ENCODE data around the gene PRPS2. TPM values are rescaled to one million over a fixed set of nuclear protein-coding genes. Genes with fewer than 3 reads are reported as not detected.

PRPS2 gene
- polyA plus RNA-seq, 1 of the 3 experiments (the other 2 are of a cell fraction): 11.1 TPM

- Histone ChIP-seq H3K79me2 (ENCODE audit: insufficient read depth) (no peaks in the 10 kb centered on the region), H3K4me1 (ENCODE audit: control insufficient read depth in 1 of 2, insufficient read depth in 2 of 2, low read depth in 1 of 2, low read length in 1 of 2) (peaks cover 0 to 2% of the 10 kb centered on the region in 2 experiments; a peak in 1 of 4 replicates), H3K36me3 (replicated peaks in 1 of 2; ENCODE audit: control insufficient read depth in 1 of 2, insufficient read depth in 2 of 2, low read length in 1 of 2) (no peaks in the 10 kb centered on the region), H3F3A (replicated peaks; ENCODE audit: insufficient read depth) (no peaks in the 10 kb centered on the region), H3K4me3 (ENCODE audit: low read depth in 2 of 2, low read length in 1 of 2) (no peak overlapping the region), H4K20me1 (ENCODE audit: insufficient read depth) (no peaks in the 10 kb centered on the region), H3K27ac (ENCODE audit: low read depth in 2 of 2, low read length in 1 of 2) (no peak overlapping the region), H3K9ac (no peak overlapping the region), H2AFZ (ENCODE audit: low read depth) (no peak overlapping the region), H3K4me2 (no peak overlapping the region), H3K9me2 (no peaks in the 10 kb centered on the region), H3K27me3 (ENCODE audit: insufficient read depth) (peaks cover 29% of the 10 kb centered on the region; the same call in 1 of the 2 replicates), H3K9me3 (no peaks in the 10 kb centered on the region)
- TF ChIP-seq, protein P1, sequence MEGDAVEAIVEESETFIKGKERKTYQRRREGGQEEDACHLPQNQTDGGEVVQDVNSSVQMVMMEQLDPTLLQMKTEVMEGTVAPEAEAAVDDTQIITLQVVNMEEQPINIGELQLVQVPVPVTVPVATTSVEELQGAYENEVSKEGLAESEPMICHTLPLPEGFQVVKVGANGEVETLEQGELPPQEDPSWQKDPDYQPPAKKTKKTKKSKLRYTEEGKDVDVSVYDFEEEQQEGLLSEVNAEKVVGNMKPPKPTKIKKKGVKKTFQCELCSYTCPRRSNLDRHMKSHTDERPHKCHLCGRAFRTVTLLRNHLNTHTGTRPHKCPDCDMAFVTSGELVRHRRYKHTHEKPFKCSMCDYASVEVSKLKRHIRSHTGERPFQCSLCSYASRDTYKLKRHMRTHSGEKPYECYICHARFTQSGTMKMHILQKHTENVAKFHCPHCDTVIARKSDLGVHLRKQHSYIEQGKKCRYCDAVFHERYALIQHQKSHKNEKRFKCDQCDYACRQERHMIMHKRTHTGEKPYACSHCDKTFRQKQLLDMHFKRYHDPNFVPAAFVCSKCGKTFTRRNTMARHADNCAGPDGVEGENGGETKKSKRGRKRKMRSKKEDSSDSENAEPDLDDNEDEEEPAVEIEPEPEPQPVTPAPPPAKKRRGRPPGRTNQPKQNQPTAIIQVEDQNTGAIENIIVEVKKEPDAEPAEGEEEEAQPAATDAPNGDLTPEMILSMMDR (IDR thresholded peaks at IDR 0.05): peak; percentile 79
- no peak for TF ChIP-seq JUND (IDR thresholded peaks at IDR 0.05)
- TF ChIP-seq RAD21 (IDR thresholded peaks at IDR 0.05; ENCODE audit: low read length): peak; percentile 41; the same call in 1 of the 2 replicates
- POLR2A ChIA-PET: no interaction called here
- WGBS (ENCODE audit: low lambda C conversion rate): 25% methylated on average over 5 of the region's 5 CpGs
- CTCF ChIA-PET: interaction anchor here (0.7 to 3.1 kb wide), 16 partner anchors 9 to 690 kb away, joined by 3 to 27 read pairs (median 4); no protein-coding TSS in a partner anchor
- DNase-seq: peak; percentile 42
Measured at GRCh38 chrX:12770440-12770839, 20.8 kb upstream of the PRPS2 start.

GRCh38 chrX:12771445-12772069, 19.7 kb upstream of the PRPS2 start:
- Histone ChIP-seq H3K9ac (no peak overlapping the region), H3K36me3 (replicated peaks in 1 of 2; ENCODE audit: control insufficient read depth in 1 of 2, insufficient read depth in 2 of 2, low read length in 1 of 2) (no peaks in the 10 kb centered on the region), H3F3A (replicated peaks; ENCODE audit: insufficient read depth) (no peaks in the 10 kb centered on the region), H2AFZ (ENCODE audit: low read depth) (no peak overlapping the region), H3K4me2 (no peak overlapping the region), H4K20me1 (ENCODE audit: insufficient read depth) (no peaks in the 10 kb centered on the region), H3K27me3 (ENCODE audit: insufficient read depth) (peaks cover 35% of the 10 kb centered on the region; the same call in 1 of the 2 replicates), H3K9me2 (no peaks in the 10 kb centered on the region), H3K4me1 (ENCODE audit: control insufficient read depth in 1 of 2, insufficient read depth in 2 of 2, low read depth in 1 of 2, low read length in 1 of 2) (peaks cover 0 to 6% of the 10 kb centered on the region in 2 experiments; a peak in 1 of 4 replicates), H3K4me3 (ENCODE audit: low read depth in 2 of 2, low read length in 1 of 2) (no peak overlapping the region), H3K27ac (ENCODE audit: low read depth in 2 of 2, low read length in 1 of 2) (no peak overlapping the region), H3K79me2 (ENCODE audit: insufficient read depth) (no peaks in the 10 kb centered on the region), H3K9me3 (no peaks in the 10 kb centered on the region)
- 63% methylated on average over 21 of the region's 22 CpGs for WGBS (ENCODE audit: low lambda C conversion rate)
- ChIA-PET POLR2A (interaction anchor here (0.6 kb wide), 1 partner anchor 231 kb away, joined by 3 read pairs; no protein-coding TSS in a partner anchor), CTCF (interaction anchor here (0.6 to 2.3 kb wide), 13 partner anchors 10 to 85 kb away, joined by 3 to 13 read pairs (median 4); no protein-coding TSS in a partner anchor)
- TF ChIP-seq FOXM1 (IDR thresholded peaks at IDR 0.05; ENCODE audit: low read depth): no peak
- TF ChIP-seq, protein P1 (IDR thresholded peaks at IDR 0.05): peak; percentile 45
- peak; percentile 25 for DNase-seq

GRCh38 chrX:12777670-12778069, 13.5 kb upstream of the PRPS2 start:
- Histone ChIP-seq H3K36me3 (replicated peaks in 1 of 2; ENCODE audit: control insufficient read depth in 1 of 2, insufficient read depth in 2 of 2, low read length in 1 of 2) (no peaks in the 10 kb centered on the region), H3K9ac (no peak overlapping the region), H3F3A (replicated peaks; ENCODE audit: insufficient read depth) (no peaks in the 10 kb centered on the region), H3K79me2 (ENCODE audit: insufficient read depth) (no peaks in the 10 kb centered on the region), H3K4me1 (ENCODE audit: control insufficient read depth in 1 of 2, insufficient read depth in 2 of 2, low read depth in 1 of 2, low read length in 1 of 2) (peaks cover 0 to 4% of the 10 kb centered on the region in 2 experiments; a peak in 1 of 4 replicates), H3K9me2 (no peaks in the 10 kb centered on the region), H3K27me3 (ENCODE audit: insufficient read depth) (peaks cover 27% of the 10 kb centered on the region; the same call in 1 of the 2 replicates), H3K9me3 (no peaks in the 10 kb centered on the region), H3K27ac (ENCODE audit: low read depth in 2 of 2, low read length in 1 of 2) (no peak overlapping the region), H3K4me3 (ENCODE audit: low read depth in 2 of 2, low read length in 1 of 2) (no peak overlapping the region), H2AFZ (ENCODE audit: low read depth) (no peak overlapping the region), H4K20me1 (ENCODE audit: insufficient read depth) (no peaks in the 10 kb centered on the region), H3K4me2 (no peak overlapping the region)
- ChIA-PET CTCF (interaction anchor here (0.8 to 3.9 kb wide), 3 partner anchors 8 to 116 kb away, joined by 3 to 27 read pairs (median 3); no protein-coding TSS in a partner anchor), POLR2A (no interaction called here)
- DNase-seq: no peak
- TF ChIP-seq POLR2AphosphoS5 (IDR thresholded peaks at IDR 0.05; ENCODE audit: low read depth, low read length): no peak
- no peak for TF ChIP-seq JUND (IDR thresholded peaks at IDR 0.05)
- no peak for TF ChIP-seq REST (IDR thresholded peaks at IDR 0.05; ENCODE audit: low read depth, low read length)
- TF ChIP-seq RCOR1 (IDR thresholded peaks at IDR 0.05; ENCODE audit: low read length): no peak
- TF ChIP-seq RXRA (IDR thresholded peaks at IDR 0.05; ENCODE audit: borderline replicate concordance, low read depth): no peak
- no peak for TF ChIP-seq EP300 (IDR thresholded peaks at IDR 0.05; ENCODE audit: borderline replicate concordance in 1 of 2, low read depth in 1 of 2, low read length in 1 of 2)
